ENCODE results near the gene CDCP2.

CDCP2 gene

GRCh38 chr1:54139711-54140110, 13.1 kb downstream of the CDCP2 start:
- H3K27me3 ChIP-seq (replicated peaks; ENCODE audit: control insufficient read depth, insufficient read depth, low read length): no peaks in the 10 kb centered on the region; the same call in 1 of the 2 replicates
- no peak overlapping the region for H3K4me3 ChIP-seq (replicated peaks; ENCODE audit: low read depth, low read length)
- H3K36me3 ChIP-seq (ENCODE audit: control insufficient read depth, insufficient read depth, low read length): no peaks in the 10 kb centered on the region
- no peak for DNase-seq (ENCODE audit: extremely low read depth, insufficient read length)
- no peak for TF ChIP-seq CTCF (IDR thresholded peaks at IDR 0.05; ENCODE audit: insufficient read depth, low read length, poor library complexity, severe bottlenecking)

- no peaks in the 10 kb centered on the region for H3K36me3 ChIP-seq (ENCODE audit: control insufficient read depth, insufficient read depth, low read length)
- DNase-seq (ENCODE audit: extremely low read depth, insufficient read length): no peak
- TF ChIP-seq CTCF (IDR thresholded peaks at IDR 0.05; ENCODE audit: insufficient read depth, low read length, poor library complexity, severe bottlenecking): no peak
Measured at GRCh38 chr1:54138994-54139393, 13.8 kb downstream of the CDCP2 start.

GRCh38 chr1:54137534-54138061, 15.2 kb downstream of the CDCP2 start:
- no peak for TF ChIP-seq CTCF (IDR thresholded peaks at IDR 0.05; ENCODE audit: insufficient read depth, low read length, poor library complexity, severe bottlenecking)
- H3K4me3 ChIP-seq (replicated peaks; ENCODE audit: low read depth, low read length): no peak overlapping the region
- H3K36me3 ChIP-seq (ENCODE audit: control insufficient read depth, insufficient read depth, low read length): no peaks in the 10 kb centered on the region
- H3K27me3 ChIP-seq (replicated peaks; ENCODE audit: control insufficient read depth, insufficient read depth, low read length): no peaks in the 10 kb centered on the region; the same call in none of the 2 replicates
- DNase-seq (ENCODE audit: extremely low read depth, insufficient read length): no peak

More at GRCh38 chr1:54138994-54139393, 13.8 kb downstream of the CDCP2 start:
- no peak overlapping the region for H3K4me3 ChIP-seq (replicated peaks; ENCODE audit: low read depth, low read length)
- H3K27me3 ChIP-seq (replicated peaks; ENCODE audit: control insufficient read depth, insufficient read depth, low read length): no peaks in the 10 kb centered on the region; the same call in 1 of the 2 replicates

- H3K4me3 ChIP-seq (replicated peaks; ENCODE audit: low read depth, low read length): no peak overlapping the region
- no peaks in the 10 kb centered on the region for H3K36me3 ChIP-seq (ENCODE audit: control insufficient read depth, insufficient read depth, low read length)
- H3K27me3 ChIP-seq (replicated peaks; ENCODE audit: control insufficient read depth, insufficient read depth, low read length): no peaks in the 10 kb centered on the region; the same call in none of the 2 replicates
- no peak for TF ChIP-seq CTCF (IDR thresholded peaks at IDR 0.05; ENCODE audit: insufficient read depth, low read length, poor library complexity, severe bottlenecking)
- DNase-seq (ENCODE audit: extremely low read depth, insufficient read length): no peak
Measured at GRCh38 chr1:54136963-54137533, 15.8 kb downstream of the CDCP2 start.

GRCh38 chr1:54136269-54136896, 16.4 kb downstream of the CDCP2 start:
- TF ChIP-seq CTCF (IDR thresholded peaks at IDR 0.05; ENCODE audit: insufficient read depth, low read length, poor library complexity, severe bottlenecking): no peak
- no peaks in the 10 kb centered on the region; the same call in none of the 2 replicates for H3K27me3 ChIP-seq (replicated peaks; ENCODE audit: control insufficient read depth, insufficient read depth, low read length)
- no peak overlapping the region for H3K4me3 ChIP-seq (replicated peaks; ENCODE audit: low read depth, low read length)
- H3K36me3 ChIP-seq (ENCODE audit: control insufficient read depth, insufficient read depth, low read length): no peaks in the 10 kb centered on the region
- no peak for DNase-seq (ENCODE audit: extremely low read depth, insufficient read length)

Data from GM06990 (cell line).